ENCODE results near the gene ABLIM1. TPM values are rescaled to one million over a fixed set of nuclear protein-coding genes. Genes with fewer than 3 reads are reported as not detected.
A peak's percentile ranks its signal among the peaks of the same experiment; 100 is the strongest.
"Not testable (repeated sequence)": the region's sequence is repeated elsewhere in the genome, so short reads cannot be mapped to it uniquely, and the experiment has no call there.

Gene ABLIM1
- 34.3 and 38.6 TPM in 2 replicates for total RNA-seq

DNA sequence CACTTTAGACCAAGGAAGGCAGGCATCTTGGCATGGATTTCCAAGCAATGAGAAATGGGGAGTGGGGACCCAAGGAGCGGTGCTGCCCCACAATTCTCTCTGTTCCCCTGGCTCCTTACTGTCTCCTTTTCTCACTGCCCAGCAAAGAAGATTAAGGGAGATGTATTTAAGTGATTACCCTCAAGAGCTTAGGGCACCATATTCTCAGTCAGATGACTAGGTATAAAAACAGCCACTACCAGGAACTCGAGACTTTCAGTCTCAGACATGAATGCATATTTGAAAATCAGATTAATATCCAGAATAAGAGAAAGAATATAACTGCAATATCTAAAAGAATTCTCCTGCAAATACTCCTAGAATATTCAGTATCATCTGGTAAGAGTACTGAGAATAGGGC, at the start of gene ABLIM1:
ABLIM1 (minus strand) TSS at position 101 of the 400 bp plus-strand sequence; CDS start at position 26, 75 bp downstream.
- DNase-seq (ENCODE audit: low read depth in 2 of 2), result no peak

DNA sequence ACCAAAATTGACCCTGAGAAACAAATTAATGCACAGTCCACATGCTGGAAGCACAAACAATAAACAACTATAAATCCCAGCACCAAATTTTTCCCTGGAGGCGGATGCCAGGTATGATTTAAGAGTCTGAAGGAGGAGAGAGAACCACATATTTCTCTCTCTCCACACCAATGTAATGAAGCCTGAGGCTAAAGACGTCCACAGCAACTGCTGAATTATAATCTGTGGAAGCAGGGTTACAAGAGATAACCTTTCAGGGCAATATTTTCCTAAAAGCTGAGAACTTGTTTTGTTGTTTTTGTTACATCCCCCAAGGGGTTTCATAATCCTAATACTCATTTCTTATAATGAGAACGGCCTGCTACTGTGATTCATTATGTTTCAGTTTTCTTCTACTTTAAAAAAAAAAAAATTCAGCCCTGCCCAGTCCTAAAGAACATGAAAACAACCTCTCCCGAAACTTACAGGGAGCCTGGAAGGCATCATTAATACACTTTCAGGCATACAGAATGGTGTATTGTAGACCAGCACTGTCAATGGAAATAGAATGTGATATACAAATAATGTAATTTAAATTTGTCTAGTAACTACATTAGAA, 48.5 kb upstream of the ABLIM1 start:
- no peak for DNase-seq (ENCODE audit: low read depth in 2 of 2)

DNA sequence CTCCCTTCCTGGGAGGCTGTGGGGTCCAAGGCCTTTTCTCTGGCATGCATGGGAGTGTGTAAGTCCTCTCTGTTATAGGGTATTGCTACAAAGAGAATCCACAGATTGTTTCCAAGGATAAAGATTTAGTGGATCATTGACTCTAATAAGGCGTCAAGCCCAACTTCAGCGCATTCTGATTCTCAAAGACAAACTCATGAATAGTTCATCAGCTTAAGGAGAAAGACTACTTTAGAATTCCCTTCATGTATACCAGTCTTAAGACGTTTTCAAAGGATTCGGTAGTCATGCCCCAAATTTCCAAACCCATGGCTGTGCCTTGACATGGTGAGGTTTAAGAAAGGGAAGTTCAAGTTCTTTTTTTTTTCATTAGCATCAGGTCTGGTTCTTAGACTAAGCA, 46.6 kb upstream of the ABLIM1 start:
- DNase-seq (ENCODE audit: low read depth in 2 of 2), result no peak

DNA sequence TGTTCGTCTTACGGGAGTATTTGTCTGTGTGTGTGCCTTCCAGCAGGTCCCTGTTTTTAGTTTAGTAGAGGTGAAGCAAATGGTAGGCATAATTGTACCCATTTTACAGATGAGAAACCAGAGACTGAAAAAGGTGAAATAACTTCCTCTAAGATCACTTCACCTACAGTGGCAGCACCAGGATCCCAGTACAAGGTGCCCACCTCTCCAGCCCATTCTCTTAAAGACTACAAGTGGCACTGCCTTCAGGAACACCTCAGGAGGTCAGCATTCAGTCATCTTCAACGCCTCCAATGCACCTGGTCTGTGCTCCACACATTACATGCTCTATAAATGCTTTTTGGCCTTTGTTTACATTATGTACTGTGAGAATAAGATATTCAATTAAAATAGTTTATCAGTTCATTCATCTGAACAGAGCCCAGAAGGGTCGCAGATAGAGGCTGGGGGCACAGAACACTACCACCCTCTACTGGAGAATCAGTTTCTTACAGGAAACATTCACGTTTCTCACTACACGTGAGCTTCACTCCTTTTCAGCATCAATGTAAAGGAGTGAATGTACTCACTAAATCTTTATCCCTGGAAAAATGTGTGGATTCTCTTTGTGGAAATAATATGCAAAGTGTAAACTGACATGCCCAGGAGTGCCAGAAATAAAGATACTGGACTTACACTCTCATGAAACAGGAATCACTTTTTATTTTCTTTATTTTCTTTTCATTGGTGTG, 45.5 kb upstream of the ABLIM1 start:
- peak; percentile 42 to 73 for DNase-seq (ENCODE audit: low read depth in 2 of 2)

DNA sequence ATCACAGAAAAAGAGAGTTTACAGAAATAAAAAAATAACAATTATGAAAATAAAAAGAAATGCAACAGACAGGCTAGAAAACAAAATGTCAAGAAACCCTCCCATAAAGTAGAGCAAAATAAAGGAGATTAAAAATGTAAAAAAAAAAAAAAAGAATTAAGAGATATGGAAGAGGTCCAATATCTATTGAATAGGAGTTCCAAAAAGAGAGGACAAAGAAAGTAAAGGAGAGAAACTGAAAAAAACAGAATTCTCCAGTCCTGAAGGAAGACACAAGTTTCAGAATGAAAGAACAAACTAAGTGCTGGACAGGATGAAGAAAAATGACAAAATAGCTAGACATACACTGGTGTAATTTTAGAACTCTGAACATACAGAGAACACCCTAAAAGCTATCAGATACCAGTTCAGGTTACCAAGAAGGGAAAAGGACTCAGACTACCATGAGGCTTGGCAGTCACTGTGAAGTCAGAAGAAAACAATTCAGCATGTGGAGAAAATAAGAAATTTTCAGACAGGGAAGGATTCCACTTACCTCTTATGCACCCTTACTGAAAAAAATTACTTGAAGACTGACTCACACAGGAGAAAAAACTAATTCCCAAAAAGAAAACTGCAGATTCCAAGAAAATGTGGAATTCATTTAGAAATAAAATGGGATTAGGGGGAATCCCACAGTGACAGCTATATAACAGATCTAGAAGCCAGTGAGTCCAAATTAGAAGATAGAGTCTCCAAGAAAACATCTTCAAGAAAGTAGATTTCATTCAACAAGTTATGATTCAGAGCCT, 40.4 kb upstream of the ABLIM1 start:
- no peak for DNase-seq (ENCODE audit: low read depth in 2 of 2)

DNA sequence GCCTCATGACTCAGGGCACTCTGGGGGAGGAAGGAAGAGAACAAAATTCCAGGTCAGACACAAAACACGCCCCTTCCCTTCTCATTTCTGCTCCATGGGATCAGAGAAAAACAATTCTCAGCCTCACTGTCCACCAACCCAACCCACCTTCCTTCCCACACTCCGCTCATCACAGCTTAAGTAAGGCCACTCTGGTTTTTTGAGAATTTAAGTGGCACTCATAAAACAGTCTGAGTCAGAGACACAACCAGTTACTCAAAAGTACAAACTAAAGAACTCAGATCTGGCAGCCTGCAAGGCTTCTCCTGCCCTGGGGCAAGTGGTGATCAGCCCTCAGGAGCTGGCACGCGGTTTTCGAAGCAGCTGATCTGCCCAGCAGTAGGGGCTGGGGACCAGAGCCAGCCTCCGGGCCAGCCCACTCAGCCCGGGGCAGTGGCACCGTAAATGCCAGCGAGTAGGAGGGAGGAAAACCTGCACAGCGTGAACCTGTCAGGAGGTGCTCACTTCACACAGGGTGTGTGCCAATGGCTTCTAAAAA, 39.1 kb upstream of the ABLIM1 start:
- DNase-seq (ENCODE audit: low read depth in 2 of 2), result peak; percentile 32 to 64

DNA sequence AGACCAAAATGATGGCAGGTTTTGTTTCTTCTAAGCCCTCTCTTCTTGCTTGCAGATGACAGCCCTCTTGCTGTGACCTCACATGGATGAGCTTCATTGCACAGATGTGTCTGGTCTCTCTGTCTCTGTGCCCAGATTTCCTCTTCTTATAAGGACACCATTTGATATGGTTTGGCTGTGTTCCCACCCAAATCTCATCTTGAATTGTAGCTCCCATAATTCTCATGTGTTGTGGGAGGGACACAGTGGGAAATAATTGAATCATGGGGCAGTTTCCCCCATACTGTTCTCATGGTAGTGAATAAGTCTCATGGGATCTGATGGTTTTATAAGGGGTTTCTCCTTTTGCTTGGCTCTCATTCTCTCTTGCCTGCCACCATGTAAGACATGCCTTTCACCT, 38.2 kb upstream of the ABLIM1 start:
- not testable (repeated sequence) for DNase-seq (ENCODE audit: low read depth in 2 of 2)

DNA sequence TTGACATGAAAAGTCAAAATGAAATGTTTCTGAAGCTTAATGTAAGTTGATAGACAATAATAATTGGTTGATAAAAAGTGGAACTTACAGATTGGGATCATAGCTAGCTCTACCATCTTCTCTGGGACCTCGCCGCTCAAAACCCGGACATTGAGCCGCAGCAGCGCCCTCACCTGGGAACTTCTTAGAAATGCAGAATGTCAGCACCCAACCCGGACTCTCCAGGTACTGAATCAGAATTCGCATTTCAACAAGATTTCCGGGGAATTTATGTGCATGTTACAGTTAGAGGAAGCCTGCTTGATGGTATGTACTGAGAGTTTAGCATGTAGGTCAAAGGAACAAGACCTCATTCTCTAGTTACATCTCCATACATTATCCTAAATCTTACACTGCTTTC, 36.7 kb upstream of the ABLIM1 start:
- peak; percentile 51 to 69 for DNase-seq (ENCODE audit: low read depth in 2 of 2)

DNA sequence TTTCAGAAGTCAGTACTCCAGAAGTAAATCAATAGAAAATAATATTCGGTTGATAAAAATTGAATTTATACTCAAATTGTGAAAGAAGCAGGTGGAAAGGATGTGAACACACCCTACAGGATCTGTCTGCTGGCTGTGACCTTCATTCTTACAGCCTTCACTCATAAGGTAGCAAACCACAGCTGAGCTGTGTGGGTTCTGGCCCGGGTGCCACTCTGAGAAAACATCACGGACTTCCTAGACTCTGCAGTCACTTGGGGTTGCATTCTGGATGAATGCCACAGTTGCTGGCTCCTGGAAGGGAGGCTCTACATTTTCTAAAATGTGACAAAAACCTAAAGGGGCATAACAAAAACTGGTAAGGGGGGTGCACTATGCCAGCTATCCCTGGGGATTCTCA, 36.0 kb upstream of the ABLIM1 start:
- no peak for DNase-seq (ENCODE audit: low read depth in 2 of 2)

DNA sequence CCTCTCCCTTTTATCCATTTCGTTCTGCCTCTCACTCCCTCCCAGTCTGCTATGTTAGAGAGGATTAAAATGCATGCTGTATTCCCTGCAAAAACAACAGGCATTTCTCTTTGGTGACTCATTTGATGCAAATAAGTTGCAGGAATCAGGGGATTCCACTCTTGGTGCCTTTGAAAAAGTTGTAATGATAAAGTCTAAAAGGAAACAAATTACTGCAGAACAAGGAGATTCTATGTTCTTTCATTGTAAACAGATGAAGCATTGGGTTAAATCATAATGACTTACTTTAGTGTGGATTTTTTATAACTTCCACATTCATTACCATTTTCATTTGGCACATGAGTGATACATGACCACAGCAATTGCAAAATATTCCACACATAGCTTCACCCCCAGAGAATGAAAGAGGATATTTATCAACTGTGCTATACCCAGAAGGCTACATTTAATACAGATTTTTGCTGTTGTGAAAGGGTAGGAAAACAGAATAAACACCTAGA, 33.4 kb upstream of the ABLIM1 start:
- DNase-seq (ENCODE audit: low read depth in 2 of 2), result peak; percentile 21 to 33

DNA sequence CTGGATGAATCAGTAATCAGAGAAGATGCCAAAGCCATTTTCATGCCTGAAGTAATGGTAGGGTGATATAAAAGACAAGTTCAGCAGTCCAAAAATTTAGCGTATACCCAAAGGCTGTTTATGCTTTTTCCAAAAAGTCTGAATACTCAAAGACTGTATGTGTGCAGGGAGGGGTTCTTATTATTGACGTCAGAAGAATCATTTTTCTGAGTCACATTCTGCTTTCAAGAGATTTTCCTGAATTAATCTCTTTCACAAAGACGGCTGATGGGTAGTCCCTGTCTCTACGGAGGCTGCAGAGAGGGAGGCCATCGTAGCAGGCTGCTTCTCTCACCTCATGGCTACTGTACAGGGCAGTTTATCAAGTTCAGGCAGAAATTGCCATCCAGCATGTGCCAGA, 30.7 kb upstream of the ABLIM1 start:
- no peak for DNase-seq (ENCODE audit: low read depth in 2 of 2)

DNA sequence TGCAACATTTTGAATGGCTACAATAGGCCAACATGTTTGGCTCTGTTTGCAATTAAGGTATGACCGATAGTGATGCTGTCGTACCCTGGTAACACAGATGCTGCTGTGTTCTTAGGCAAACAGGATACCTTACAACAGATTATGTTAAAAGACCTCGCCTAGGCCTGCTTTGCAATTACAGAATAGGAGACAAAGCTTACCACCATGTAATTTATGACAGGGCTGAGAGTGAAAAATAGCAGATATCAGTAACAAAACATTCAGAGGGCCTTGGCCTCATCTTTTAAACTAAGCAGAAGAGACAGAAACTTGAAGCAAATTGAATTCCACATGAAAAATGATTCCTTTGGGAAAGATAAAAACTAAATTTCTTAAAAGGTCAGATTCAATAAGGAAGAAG, 29.4 kb upstream of the ABLIM1 start:
- DNase-seq (ENCODE audit: low read depth in 2 of 2), result no peak

DNA sequence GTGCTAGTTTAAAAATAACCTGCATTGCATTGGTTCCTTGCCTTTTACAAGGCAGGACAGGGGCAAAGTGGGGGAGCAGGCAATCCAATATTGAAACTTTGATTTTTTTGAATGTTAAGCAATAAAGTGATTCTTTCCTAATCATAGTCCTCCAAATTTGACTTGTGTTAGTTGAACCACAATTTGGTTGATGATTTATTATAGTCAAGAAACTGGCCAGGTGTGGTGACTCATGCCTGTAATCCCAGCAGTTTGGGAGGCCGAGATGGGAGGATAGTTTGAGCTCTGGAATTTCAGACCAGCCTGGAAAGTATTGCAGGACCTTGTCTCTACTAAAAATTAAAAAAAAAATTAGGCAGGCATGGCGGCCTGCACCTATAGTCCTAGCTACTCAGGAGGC, 27.9 kb upstream of the ABLIM1 start:
- no peak for DNase-seq (ENCODE audit: low read depth in 2 of 2)

DNA sequence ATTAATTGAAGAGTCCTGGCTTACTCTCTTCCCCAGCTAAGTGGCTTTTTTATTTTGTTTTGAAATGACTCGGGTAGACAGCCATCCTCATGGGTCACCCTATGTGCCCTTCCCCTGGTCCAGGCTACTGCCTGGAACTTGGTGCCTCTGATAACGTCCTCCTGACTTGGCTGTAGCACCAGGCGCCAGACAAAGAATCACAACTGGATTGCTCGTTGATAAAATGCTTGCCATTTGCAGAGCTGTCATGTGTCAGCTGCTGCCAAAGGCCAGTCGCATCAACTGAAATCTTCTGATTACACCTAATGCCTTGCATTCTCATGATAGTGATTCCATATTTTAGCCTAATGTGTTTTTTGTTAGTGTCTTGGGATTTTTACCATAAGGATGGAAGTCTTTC, 27.4 kb upstream of the ABLIM1 start:
- peak; percentile 14 to 85 for DNase-seq (ENCODE audit: low read depth in 2 of 2)

DNA sequence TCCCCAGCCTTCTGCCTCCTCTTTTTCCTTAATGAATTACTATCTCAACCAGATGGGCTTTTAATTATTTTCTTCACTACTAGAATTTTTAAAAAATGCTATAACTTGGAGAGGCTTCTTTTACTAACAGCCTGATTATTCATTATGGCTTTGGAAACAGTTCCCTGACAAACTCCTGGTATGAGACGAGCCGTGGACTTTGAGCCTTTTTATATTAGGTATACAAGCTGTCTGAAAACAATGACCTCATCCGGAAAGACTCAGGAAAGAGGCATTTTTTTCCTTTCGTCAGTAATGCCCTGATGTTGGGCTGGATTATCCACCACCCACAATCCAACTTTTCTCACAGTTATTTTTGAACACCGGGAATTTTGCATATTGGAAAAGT, 26.7 kb upstream of the ABLIM1 start:
- peak; percentile 86 to 96 for DNase-seq (ENCODE audit: low read depth in 2 of 2)

DNA sequence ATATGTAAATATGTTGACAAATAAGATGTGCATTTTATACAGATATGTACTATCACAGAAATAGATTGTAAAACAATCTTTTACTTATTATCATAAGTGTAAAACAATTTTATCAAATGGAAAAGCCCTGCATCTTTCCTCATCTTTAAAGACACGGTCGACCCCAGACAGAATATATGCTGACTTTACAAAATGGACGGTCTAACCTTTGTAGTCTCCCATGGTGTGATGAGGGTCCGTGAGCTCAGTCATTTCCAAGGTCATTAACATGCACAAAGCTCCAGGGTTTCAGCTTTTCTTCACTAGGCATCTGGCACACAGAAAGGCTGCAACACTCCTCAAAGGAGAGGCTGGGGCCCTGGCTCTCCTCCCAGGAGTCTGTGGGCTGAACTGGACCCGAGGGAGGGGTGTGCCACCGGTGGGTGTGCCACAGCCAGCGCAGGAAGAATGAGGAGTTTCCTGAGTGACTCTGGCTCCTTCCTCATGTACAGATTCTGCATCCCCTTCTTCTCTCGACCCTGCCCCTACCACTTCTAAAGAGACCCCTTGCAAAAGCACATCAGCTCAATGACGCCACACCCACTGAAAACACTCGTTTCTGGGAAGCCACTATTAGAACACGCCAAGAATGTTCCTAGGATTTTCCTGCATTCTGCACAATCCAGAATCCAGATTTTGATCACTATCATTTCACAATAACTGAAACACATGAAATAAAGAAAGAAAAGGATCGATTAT, 26.2 kb upstream of the ABLIM1 start:
- DNase-seq (ENCODE audit: low read depth in 2 of 2), result peak; percentile 51 to 67

DNA sequence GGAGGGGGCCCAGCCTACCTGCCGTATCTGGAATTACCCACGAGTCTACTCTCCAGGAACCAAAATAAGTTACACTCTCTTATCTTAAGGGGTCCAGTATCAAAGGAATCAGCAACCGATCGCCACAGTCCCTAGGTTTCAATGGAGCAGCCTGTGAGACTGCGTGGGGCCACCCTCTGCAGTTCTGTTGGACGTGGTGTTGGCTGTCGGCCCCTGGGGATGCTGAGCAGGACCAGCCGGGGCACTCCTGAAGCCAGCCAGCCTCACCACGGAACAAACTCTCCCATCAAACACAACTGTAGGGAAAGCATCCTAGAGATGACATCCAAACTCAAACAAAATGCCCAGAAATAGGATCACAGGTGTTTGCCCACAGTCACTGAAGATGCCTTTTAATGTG, 25.5 kb upstream of the ABLIM1 start:
- peak in 1 of 2 donors; percentile 26 for DNase-seq (ENCODE audit: low read depth in 2 of 2)

DNA sequence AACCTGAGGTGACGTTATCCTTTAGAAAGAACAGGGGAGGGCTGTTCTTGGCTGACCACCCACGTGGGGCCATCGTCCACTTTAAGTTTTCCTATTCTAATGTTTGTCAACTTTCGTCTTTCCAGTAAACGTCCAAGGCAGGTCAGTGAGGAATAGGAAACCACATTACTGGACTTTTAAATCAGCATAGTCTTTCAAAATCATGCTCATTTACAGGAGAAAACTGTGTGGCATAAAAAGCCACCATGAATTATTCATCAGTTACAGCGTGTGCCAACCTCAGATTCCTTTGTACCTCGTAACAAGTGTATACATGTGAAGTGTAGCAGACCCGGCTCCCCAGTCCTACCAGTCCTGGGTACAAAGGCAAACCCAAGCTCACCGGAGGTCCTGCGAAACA, 25.1 kb upstream of the ABLIM1 start:
- peak in 1 of 2 donors; percentile 51 for DNase-seq (ENCODE audit: low read depth in 2 of 2)

DNA sequence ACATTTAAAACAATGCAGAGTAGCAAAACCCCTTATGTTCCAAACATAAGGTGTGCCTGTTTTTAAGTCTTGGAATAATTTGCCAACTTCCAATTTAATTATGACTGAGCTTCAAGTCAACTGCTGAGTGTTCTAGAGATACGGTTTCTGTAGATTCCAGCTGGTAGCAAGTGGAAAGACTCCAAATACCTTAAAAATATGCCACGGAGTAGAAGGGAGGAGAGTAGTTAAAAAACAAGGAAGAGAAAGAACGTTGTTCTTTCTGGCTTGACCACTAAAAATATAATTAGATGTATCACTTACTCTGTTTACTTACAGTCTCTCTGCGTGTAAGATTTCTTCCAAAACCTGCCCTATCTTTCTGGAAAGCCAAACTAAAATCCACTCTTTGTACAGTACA, 24.5 kb upstream of the ABLIM1 start:
- no peak for DNase-seq (ENCODE audit: low read depth in 2 of 2)

DNA sequence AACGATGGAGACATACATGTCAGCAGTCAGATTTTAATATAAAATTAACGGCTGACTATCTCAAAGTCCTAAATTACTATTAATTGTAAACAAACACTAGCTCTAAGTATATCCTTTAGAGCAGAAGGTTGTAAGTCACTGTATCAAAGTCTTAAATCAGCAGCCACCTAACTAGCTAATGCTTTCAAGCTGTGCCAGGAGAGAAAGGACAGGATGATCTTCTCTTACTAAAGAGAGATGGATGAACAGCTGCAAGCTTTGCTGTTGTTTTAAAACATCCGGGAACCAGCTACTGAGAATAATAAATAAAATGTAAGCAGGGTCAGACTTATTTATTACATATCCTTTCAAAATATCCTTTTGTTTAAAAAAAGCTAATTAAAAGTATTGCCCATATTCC, 24.0 kb upstream of the ABLIM1 start:
- DNase-seq (ENCODE audit: low read depth in 2 of 2), result no peak

DNA sequence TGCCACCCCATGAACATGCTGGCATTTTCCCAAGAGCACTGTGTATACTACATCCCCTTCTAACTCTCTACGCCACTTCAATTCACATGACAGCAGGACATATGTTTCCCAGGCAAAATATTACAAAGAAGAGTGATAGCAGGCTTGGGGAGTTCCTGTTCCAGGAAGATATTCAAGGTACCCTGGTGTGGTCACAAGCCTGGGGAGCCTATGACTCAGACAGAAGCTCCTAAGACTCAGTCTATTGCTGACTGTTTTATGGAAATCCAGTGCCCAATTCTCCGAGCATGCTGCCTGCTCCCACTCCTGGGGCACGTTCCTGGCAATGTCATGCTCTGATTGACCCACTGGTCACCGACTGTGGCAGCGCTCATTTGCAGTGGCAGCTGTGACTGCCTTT, 23.5 kb upstream of the ABLIM1 start:
- DNase-seq (ENCODE audit: low read depth in 2 of 2), result peak; percentile 55 to 72
